PC-3 (cell line): ENCODE data around the gene TTLL9.

Source experiments
- EZH2 ChIP-seq: fragments of 300-600 bp; sonication (generic); IDR thresholded peaks from one replicate; pipeline ENCODE4 v1.6.1; 2017; ENCODE audit warnings: antibody characterized with exemption, mild to moderate bottlenecking, low read length; ENCODE audit not compliant: unreplicated experiment
- EZH2phosphoT487 ChIP-seq: fragments of 300-600 bp; sonication (generic); IDR thresholded peaks from 2 replicates; pipeline ENCODE4 v1.6.1; 2018; ENCODE audit warnings: mild to moderate bottlenecking, antibody characterized with exemption, low read length, borderline replicate concordance
- TF ChIP-seq, protein P1 (sequence below): fragments of 300-600 bp; sonication (generic); conservative IDR thresholded peaks from 2 replicates; pipeline ENCODE4 v1.5.1; 2017; ENCODE audit warnings: antibody characterized with exemption, low read depth, mild to moderate bottlenecking, low read length

GRCh38 chr20:31949877-31950646 lies 79.6 kb downstream of the TTLL9 start:
- TF ChIP-seq, protein P1, sequence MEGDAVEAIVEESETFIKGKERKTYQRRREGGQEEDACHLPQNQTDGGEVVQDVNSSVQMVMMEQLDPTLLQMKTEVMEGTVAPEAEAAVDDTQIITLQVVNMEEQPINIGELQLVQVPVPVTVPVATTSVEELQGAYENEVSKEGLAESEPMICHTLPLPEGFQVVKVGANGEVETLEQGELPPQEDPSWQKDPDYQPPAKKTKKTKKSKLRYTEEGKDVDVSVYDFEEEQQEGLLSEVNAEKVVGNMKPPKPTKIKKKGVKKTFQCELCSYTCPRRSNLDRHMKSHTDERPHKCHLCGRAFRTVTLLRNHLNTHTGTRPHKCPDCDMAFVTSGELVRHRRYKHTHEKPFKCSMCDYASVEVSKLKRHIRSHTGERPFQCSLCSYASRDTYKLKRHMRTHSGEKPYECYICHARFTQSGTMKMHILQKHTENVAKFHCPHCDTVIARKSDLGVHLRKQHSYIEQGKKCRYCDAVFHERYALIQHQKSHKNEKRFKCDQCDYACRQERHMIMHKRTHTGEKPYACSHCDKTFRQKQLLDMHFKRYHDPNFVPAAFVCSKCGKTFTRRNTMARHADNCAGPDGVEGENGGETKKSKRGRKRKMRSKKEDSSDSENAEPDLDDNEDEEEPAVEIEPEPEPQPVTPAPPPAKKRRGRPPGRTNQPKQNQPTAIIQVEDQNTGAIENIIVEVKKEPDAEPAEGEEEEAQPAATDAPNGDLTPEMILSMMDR = no peak
- no peak for TF ChIP-seq EZH2
- TF ChIP-seq EZH2phosphoT487 = no peak
